Urothelium cell line (cell line): Measurements from ENCODE around the gene NUAK1.

Experiments
- DNase-seq: peaks from one replicate; pipeline ENCODE4 v3.0.0; 2011; ENCODE audit warnings: low spot score, mixed read lengths
- FAIRE-seq: peaks from 2 replicates; lab custom pipeline; 2011; peaks lifted over from hg19 to GRCh38; lab: Jason Lieb, UNC

NUAK1 gene

DNA sequence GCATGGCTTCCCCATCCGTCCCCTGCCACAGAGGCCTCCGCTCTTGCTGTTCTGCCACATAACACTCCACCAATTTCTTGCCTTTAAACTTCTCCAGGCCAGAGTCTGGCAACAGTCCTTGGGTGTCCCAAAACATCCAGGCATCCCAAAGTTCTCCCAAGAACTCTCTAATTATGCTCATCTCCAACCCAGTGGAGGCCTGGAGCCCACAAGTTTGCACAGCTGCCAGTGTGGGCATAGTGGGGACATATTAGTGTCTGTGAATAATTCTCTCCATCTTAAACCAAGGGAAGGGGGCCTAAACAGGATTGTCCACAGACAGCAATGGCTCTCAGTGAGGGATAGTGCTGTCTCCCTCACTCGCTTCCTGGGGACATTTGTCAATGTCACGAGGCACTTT is 124.8 kb downstream of the NUAK1 start:
- FAIRE-seq (no peak), DNase-seq (no peak)
